ENCODE measurements around the gene AP4B1.

- TF ChIP-seq CTCF (IDR thresholded peaks at IDR 0.05 in 4 of 5, conservative IDR thresholded peaks at IDR 0.05 in 1 of 5) (no peak), POLR2A (IDR thresholded peaks at IDR 0.05) (no peak)
Observed at GRCh38 chr1:113858982-113859381, 45.6 kb downstream of the AP4B1 start.
